Measurements from ENCODE around the gene SMG9. TPM values are rescaled to one million over a fixed set of nuclear protein-coding genes. Genes with fewer than 3 reads are reported as not detected.

Gene SMG9
- total and polyA plus RNA-seq, 4 donors = 23.5 to 55.9 (median 29.6) TPM

DNA sequence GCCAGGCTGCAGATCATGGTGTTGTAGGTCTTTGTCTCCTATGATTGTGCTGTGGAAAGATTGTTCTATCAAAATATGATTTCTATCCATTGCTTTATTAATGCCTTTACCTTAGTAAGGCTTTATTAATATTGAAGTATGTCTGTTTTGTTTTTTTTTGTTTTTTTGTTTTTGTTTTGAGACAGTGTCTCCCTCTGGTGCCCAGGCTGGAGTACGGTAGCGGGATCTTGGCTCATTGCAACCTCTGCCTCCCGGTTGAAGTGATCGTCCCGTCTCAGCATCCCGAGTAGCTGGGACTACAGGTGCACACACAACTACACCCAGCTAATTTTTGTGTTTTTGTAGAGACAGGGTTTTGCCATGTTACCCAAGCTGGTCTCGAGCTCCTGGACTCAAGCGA, 31.2 kb downstream of the SMG9 start:
- H3K36me3 ChIP-seq (ENCODE audit: control insufficient read depth in 4 of 4, insufficient read depth in 4 of 4, low read length in 4 of 4) = peaks cover 0 to 4% (median 1%) of the 10 kb centered on the region in 4 donors
- no peak overlapping the region for H3K9ac ChIP-seq (ENCODE audit: insufficient read depth in 1 of 2, low read length in 2 of 2)
- no peaks in the 10 kb centered on the region for H3K27me3 ChIP-seq (ENCODE audit: control insufficient read depth in 3 of 3, insufficient read depth in 3 of 3, low read length in 2 of 3)
- no peak overlapping the region for H3K27ac ChIP-seq (ENCODE audit: low read depth in 1 of 2, low read length in 1 of 2)
- peaks cover 0 to under 1% (median 0%) of the 10 kb centered on the region in 4 donors for H3K9me3 ChIP-seq (ENCODE audit: control insufficient read depth in 4 of 4, insufficient read depth in 3 of 4, low read length in 3 of 4)
- no peak overlapping the region for H3K4me3 ChIP-seq
- H3K4me1 ChIP-seq (ENCODE audit: control insufficient read depth in 5 of 5, insufficient read depth in 5 of 5, low read length in 5 of 5) = peaks cover 0 to 7% (median 0%) of the 10 kb centered on the region in 5 donors
- TF ChIP-seq, protein P1, sequence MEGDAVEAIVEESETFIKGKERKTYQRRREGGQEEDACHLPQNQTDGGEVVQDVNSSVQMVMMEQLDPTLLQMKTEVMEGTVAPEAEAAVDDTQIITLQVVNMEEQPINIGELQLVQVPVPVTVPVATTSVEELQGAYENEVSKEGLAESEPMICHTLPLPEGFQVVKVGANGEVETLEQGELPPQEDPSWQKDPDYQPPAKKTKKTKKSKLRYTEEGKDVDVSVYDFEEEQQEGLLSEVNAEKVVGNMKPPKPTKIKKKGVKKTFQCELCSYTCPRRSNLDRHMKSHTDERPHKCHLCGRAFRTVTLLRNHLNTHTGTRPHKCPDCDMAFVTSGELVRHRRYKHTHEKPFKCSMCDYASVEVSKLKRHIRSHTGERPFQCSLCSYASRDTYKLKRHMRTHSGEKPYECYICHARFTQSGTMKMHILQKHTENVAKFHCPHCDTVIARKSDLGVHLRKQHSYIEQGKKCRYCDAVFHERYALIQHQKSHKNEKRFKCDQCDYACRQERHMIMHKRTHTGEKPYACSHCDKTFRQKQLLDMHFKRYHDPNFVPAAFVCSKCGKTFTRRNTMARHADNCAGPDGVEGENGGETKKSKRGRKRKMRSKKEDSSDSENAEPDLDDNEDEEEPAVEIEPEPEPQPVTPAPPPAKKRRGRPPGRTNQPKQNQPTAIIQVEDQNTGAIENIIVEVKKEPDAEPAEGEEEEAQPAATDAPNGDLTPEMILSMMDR (IDR thresholded peaks at IDR 0.05; ENCODE audit: control extremely low read depth, extremely low read depth) = no peak
- WGBS, 2 donors = 66 to 77% methylated on average over 8 of the region's 8 CpGs
- DNase-seq (no peak), ATAC-seq (ENCODE audit: insufficient read depth, low FRiP score) (no peak)

DNA sequence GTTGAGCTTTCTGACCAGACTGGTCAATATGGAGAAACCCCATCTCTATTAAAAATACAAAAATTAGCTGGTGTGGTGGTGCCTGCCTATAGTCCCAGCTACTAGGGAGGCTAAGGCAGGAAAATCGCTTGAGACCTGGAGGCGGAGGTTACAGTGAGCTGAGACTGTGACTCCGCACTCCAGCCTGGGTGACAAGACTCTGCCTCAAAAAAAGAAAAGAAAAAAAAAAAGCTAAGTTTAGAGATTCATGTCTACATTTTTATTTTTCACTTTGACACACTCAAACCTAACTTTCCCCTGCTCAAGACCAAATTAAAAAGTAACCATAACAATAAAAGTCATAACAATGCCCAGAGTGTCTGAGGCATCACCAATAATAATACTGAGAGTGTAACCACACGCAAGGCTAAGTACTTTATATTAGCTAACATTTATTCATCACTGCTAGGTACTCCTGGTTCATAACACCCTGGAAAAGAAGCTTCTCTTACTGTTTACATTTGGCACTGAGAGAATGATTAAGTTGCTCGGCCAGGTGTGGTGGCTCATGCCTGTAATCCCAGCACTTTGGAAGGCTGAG, 33.2 kb downstream of the SMG9 start:
- Histone ChIP-seq H3K9me3 (ENCODE audit: control insufficient read depth in 4 of 4, insufficient read depth in 3 of 4, low read length in 3 of 4) (no peaks in the 10 kb centered on the region), H3K9ac (ENCODE audit: insufficient read depth in 1 of 2, low read length in 2 of 2) (no peak overlapping the region), H3K36me3 (ENCODE audit: control insufficient read depth in 4 of 4, insufficient read depth in 4 of 4, low read length in 4 of 4) (no peaks in the 10 kb centered on the region), H3K4me3 (no peak overlapping the region), H3K4me1 (ENCODE audit: control insufficient read depth in 5 of 5, insufficient read depth in 5 of 5, low read length in 5 of 5) (peaks cover 0 to 7% (median 0%) of the 10 kb centered on the region in 5 donors), H3K27ac (ENCODE audit: low read depth in 1 of 2, low read length in 1 of 2) (no peak overlapping the region), H3K27me3 (ENCODE audit: control insufficient read depth in 3 of 3, insufficient read depth in 3 of 3, low read length in 2 of 3) (no peaks in the 10 kb centered on the region)
- WGBS, 2 donors = 75 to 90% methylated on average over 5 of the region's 5 CpGs
- DNase-seq = no peak
- ATAC-seq (ENCODE audit: insufficient read depth, low FRiP score) = no peak
- TF ChIP-seq, protein P1 (IDR thresholded peaks at IDR 0.05; ENCODE audit: control extremely low read depth, extremely low read depth) = no peak

DNA sequence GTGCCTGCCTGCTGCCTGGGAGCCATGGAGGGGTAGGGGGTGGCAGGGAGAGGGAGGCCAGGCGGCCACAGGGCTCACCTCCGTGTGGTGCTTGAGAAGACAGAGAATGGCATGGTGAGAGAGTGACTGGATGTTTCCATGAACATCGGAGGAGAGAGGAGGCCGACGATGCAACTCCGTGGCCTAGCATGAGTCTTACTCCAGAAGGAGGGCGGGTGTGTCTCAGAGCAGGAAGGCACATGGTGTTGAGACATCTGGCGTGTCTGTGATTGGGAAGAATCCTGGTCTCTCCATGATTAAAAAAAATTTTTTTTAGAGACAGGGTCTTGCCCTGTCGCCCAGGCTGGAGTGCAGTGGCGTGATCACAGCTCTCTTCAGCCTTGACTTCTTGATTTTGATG, 33.8 kb downstream of the SMG9 start:
- TF ChIP-seq, protein P1 (IDR thresholded peaks at IDR 0.05; ENCODE audit: control extremely low read depth, extremely low read depth) = no peak
- H3K27me3 ChIP-seq (ENCODE audit: control insufficient read depth in 3 of 3, insufficient read depth in 3 of 3, low read length in 2 of 3) = no peaks in the 10 kb centered on the region
- H3K9ac ChIP-seq (ENCODE audit: insufficient read depth in 1 of 2, low read length in 2 of 2) = no peak overlapping the region
- no peaks in the 10 kb centered on the region for H3K36me3 ChIP-seq (ENCODE audit: control insufficient read depth in 4 of 4, insufficient read depth in 4 of 4, low read length in 4 of 4)
- no peak overlapping the region for H3K4me3 ChIP-seq
- ATAC-seq (ENCODE audit: insufficient read depth, low FRiP score) = no peak
- DNase-seq = no peak
- no peaks in the 10 kb centered on the region for H3K9me3 ChIP-seq (ENCODE audit: control insufficient read depth in 4 of 4, insufficient read depth in 3 of 4, low read length in 3 of 4)
- WGBS, 2 donors = 75 to 81% methylated on average over 10 of the region's 10 CpGs
- no peak overlapping the region for H3K27ac ChIP-seq (ENCODE audit: low read depth in 1 of 2, low read length in 1 of 2)
- H3K4me1 ChIP-seq (ENCODE audit: control insufficient read depth in 5 of 5, insufficient read depth in 5 of 5, low read length in 5 of 5) = peaks cover 0 to 7% (median 0%) of the 10 kb centered on the region in 5 donors

DNA sequence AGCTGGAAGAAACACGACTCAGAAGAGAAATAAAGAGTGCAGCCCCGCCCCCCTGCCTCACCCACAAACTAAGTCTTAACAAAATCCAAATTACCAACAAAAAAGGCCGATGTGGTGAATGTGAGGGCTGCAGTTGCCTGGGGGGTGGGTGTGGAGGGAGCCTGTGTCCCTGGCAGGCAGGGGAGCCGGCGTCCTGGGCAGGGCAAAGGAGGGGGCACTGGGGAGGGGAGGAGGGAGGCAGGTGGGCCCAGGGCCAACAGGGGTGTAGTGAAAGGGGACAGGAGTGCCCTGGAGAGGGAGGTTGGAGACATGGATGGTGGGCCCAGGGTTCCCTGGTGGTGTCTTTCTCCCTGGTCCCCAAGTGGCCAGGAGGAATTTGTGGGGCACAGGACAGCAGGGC, 34.8 kb downstream of the SMG9 start:
- DNase-seq = no peak
- no peak for ATAC-seq (ENCODE audit: insufficient read depth, low FRiP score)
- WGBS, 2 donors = 67 to 78% methylated on average over 3 to 5 of the region's 5 CpGs

More for the DNA sequence above, 34.8 kb downstream of the SMG9 start:
- H3K4me3 ChIP-seq = no peak overlapping the region
- H3K9me3 ChIP-seq (ENCODE audit: control insufficient read depth in 4 of 4, insufficient read depth in 3 of 4, low read length in 3 of 4) = no peaks in the 10 kb centered on the region
- TF ChIP-seq, protein P1 (IDR thresholded peaks at IDR 0.05; ENCODE audit: control extremely low read depth, extremely low read depth) = no peak
- H3K9ac ChIP-seq (ENCODE audit: insufficient read depth in 1 of 2, low read length in 2 of 2) = no peak overlapping the region
- no peaks in the 10 kb centered on the region for H3K27me3 ChIP-seq (ENCODE audit: control insufficient read depth in 3 of 3, insufficient read depth in 3 of 3, low read length in 2 of 3)
- H3K36me3 ChIP-seq (ENCODE audit: control insufficient read depth in 4 of 4, insufficient read depth in 4 of 4, low read length in 4 of 4) = no peaks in the 10 kb centered on the region
- H3K27ac ChIP-seq (ENCODE audit: low read depth in 1 of 2, low read length in 1 of 2) = no peak overlapping the region
- H3K4me1 ChIP-seq (ENCODE audit: control insufficient read depth in 5 of 5, insufficient read depth in 5 of 5, low read length in 5 of 5) = peaks cover 0 to under 1% (median 0%) of the 10 kb centered on the region in 5 donors
